Natural killer cell (primary cell): ENCODE measurements around the gene CEP170B. TPM values are rescaled to one million over a fixed set of nuclear protein-coding genes. Genes with fewer than 3 reads are reported as not detected.

Source experiments
- ATAC-seq, 3 donors: fragments of 150-1000 bp in 2 of 3; fragments of 200-7000 bp in 1 of 3; cut with Tn5 transposase; 1 replicate in 1 of 3; 2 replicates in 2 of 3; pipeline ENCODE4 v1.10.0; 2021; ENCODE audit warnings: mild to moderate bottlenecking in 2 of 3, moderate library complexity in 2 of 3
- DNase-seq, 2 donors: peaks; one replicate each; pipeline versions ENCODE4 v3.0.0 to v3.0.0-alpha.2; 2013 to 2021; ENCODE audit warnings: mixed read lengths in 1 of 2
- H3K27ac ChIP-seq: one replicate; pipeline ENCODE4 v1.5.1; 2013; ENCODE audit warnings: mild to moderate bottlenecking, low read length
- H3K27me3 ChIP-seq: one replicate; pipeline ENCODE4 v1.6.1; 2013; ENCODE audit warnings: low read length; ENCODE audit not compliant: control insufficient read depth, insufficient read depth
- H3K36me3 ChIP-seq: one replicate; pipeline ENCODE4 v1.6.1; 2013; ENCODE audit warnings: low read length; ENCODE audit not compliant: control insufficient read depth, insufficient read depth
- H3K4me1 ChIP-seq: one replicate; pipeline ENCODE4 v1.6.1; 2013; ENCODE audit warnings: low read length; ENCODE audit not compliant: control insufficient read depth, insufficient read depth
- H3K4me3 ChIP-seq: one replicate; pipeline ENCODE4 v1.5.1; 2013; ENCODE audit warnings: low read length
- H3K9me3 ChIP-seq: one replicate; pipeline ENCODE4 v1.6.1; 2013; ENCODE audit warnings: low read length; ENCODE audit not compliant: control insufficient read depth, insufficient read depth
- H3K27ac Mint-ChIP-seq, 2 donors: one replicate each; pipeline ENCODE4 v1.8.0; 2022; ENCODE audit warnings: mild to moderate bottlenecking in 2 of 2, mixed read lengths in 2 of 2, moderate library complexity in 1 of 2
- H3K27me3 Mint-ChIP-seq, 2 donors: one replicate each; pipeline ENCODE4 v1.8.0; 2022; ENCODE audit warnings: low read depth in 2 of 2, mixed read lengths in 2 of 2
- H3K36me3 Mint-ChIP-seq: one replicate; pipeline ENCODE4 v1.8.0; 2022; ENCODE audit warnings: mixed read lengths
- H3K4me1 Mint-ChIP-seq, 2 donors: one replicate each; pipeline ENCODE4 v1.8.0; 2022; ENCODE audit warnings: mixed read lengths in 2 of 2
- H3K4me3 Mint-ChIP-seq: one replicate; pipeline ENCODE4 v1.8.0; 2022; ENCODE audit warnings: mild to moderate bottlenecking, moderate library complexity, mixed read lengths
- H3K9me3 Mint-ChIP-seq, 2 donors: one replicate each; pipeline ENCODE4 v1.8.0; 2022; ENCODE audit warnings: mixed read lengths in 2 of 2
- WGBS: methylation state at CpG from one replicate; pipeline ENCODE4 v1.1.7; 2013; ENCODE audit warnings: missing lambda C conversion rate; ENCODE audit not compliant: insufficient coverage; 5-methylcytosine and 5-hydroxymethylcytosine counted together
- intact Hi-C: fragments of 100-400 bp; cut with micrococcal nuclease; formaldehyde crosslinking; loops from one replicate; pipeline ENCODE4 v1.14.2; 2022
- total RNA-seq, 4 donors: library from RNA; stranded (reverse); fragments of 120-200 nt in 1 of 4; gene quantifications; one replicate each; pipeline versions ENCODE4 v1.2.3 to v1.2.4, GENCODE V29; 2013 to 2022
- TF ChIP-seq, protein P1 (sequence below): fragments of 200-600 bp; IDR thresholded peaks from one replicate; pipeline ENCODE4 v1.8.0; 2022; ENCODE audit warnings: antibody characterized with exemption

CEP170B gene
- total RNA-seq, 3 donors from 2014 or later (not counting 1 experiment from before 2014, with no cell fraction given) = 0.24 to 0.72 (median 0.30) TPM

DNA sequence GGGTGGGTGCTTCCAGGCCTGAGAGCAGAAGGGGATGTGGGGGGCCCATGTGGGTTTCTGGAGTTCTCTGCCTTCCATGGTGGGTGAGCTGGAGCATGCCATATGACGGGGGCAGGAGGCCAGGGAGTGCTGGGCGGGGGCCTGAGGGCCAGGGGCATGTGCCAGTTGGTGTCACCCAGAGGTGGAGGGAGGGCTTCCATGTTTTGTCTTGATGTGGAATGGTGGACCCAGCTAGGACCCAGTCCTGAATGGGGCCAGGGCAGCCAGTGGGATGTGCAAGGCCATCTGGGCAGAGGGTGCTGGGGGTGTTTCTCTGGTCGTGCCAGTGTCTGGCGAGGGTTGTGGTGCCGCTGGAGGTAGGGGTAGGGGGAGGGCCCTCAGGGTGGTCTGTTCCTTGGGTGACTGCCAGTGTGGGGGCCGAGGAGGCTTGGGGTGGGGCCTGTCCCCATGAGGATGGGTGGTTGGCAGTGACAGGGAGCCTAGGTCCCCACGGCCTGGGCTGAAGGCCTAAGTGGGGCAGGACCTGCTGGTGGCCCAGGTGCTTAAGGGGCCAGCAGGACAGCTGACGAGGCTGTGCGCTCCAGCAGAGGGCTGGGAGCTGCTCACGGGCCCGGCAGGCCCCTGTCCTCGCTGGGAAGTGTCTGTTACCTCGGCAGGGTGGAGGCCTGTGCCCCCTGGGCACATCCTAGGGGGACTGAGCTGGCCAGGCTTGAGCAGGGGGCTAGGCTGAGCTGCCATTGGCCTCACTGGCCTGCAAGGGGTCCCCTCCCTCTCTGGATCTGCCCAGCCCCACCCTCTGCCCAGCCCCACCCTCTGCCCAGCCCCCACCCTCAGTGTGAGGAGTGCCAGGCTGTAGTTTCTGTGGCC lies 26.8 kb downstream of the CEP170B start:
- Histone ChIP-seq H3K4me3 (no peak overlapping the region), H3K36me3 (no peaks in the 10 kb centered on the region), H3K27ac (no peak overlapping the region), H3K4me1 (no peaks in the 10 kb centered on the region), H3K9me3 (no peaks in the 10 kb centered on the region), H3K27me3 (no peaks in the 10 kb centered on the region)
- ATAC-seq = no peak
- Mint-ChIP-seq H3K27ac (no peak overlapping the region), H3K9me3 (no peaks in the 10 kb centered on the region), H3K4me3 (no peak overlapping the region), H3K36me3 (no peaks in the 10 kb centered on the region), H3K27me3 (no peaks in the 10 kb centered on the region), H3K4me1 (no peaks in the 10 kb centered on the region)
- peak in 1 of 2 donors; percentile 14 for DNase-seq
- TF ChIP-seq, protein P1, sequence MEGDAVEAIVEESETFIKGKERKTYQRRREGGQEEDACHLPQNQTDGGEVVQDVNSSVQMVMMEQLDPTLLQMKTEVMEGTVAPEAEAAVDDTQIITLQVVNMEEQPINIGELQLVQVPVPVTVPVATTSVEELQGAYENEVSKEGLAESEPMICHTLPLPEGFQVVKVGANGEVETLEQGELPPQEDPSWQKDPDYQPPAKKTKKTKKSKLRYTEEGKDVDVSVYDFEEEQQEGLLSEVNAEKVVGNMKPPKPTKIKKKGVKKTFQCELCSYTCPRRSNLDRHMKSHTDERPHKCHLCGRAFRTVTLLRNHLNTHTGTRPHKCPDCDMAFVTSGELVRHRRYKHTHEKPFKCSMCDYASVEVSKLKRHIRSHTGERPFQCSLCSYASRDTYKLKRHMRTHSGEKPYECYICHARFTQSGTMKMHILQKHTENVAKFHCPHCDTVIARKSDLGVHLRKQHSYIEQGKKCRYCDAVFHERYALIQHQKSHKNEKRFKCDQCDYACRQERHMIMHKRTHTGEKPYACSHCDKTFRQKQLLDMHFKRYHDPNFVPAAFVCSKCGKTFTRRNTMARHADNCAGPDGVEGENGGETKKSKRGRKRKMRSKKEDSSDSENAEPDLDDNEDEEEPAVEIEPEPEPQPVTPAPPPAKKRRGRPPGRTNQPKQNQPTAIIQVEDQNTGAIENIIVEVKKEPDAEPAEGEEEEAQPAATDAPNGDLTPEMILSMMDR = no peak
- intact Hi-C loops = no loop called here
- WGBS = 73% methylated on average over 13 of the region's 13 CpGs

DNA sequence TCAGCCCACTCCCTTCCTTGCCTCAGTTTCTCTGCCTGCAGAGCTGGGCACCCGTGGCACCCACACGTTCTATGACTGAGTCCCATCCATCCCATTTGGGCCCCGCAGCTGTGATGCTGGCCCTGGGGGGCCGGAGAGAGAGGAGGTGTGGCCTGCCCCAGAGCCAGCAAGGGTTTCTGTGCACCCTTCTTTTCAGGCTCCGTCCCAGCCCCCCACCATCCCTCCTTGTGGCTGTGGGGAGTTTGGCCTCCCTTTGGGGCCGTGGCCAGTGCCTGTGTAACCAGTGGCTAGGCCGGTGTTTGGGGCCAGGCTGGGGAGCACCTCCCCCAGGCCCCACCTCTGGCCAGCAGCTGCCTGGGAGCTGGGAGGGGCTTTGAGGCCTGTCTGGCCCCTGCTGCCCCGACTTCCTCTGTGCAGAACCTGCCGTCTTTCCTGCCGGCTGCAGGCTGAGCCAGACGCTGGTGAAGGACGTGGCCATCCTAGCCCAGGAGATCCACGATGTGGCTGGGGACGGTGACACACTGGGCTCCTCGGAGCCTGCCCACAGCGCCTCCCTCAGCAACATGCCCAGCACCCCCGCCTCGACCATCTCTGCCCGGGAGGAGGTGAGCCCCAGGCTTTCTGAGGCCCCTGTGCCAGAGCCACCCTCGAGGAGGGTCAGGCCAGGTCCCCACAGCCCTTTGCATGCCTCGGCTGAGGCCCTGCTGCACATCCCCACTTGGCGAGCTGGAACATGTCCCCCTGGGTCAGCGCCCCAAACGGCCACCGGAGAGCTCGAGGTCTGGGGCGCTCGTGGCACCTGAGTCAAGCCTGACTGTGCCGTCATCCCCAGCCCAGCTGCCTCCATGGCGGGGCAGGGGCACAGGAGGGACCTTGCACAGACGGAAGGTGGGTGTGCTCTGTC lies 27.7 kb downstream of the CEP170B start:
- Histone ChIP-seq H3K36me3 (no peaks in the 10 kb centered on the region), H3K9me3 (no peaks in the 10 kb centered on the region), H3K27me3 (no peaks in the 10 kb centered on the region), H3K27ac (no peak overlapping the region), H3K4me3 (no peak overlapping the region), H3K4me1 (no peaks in the 10 kb centered on the region)
- no peak overlapping the region for H3K4me3 Mint-ChIP-seq
- no peaks in the 10 kb centered on the region for H3K4me1 Mint-ChIP-seq
- no peaks in the 10 kb centered on the region for H3K36me3 Mint-ChIP-seq
- WGBS = 68% methylated on average over 31 of the region's 31 CpGs
- TF ChIP-seq, protein P1 = no peak
- H3K9me3 Mint-ChIP-seq = no peaks in the 10 kb centered on the region
- ATAC-seq = no peak
- peak in 1 of 2 donors; percentile 14 for DNase-seq
- H3K27ac Mint-ChIP-seq = no peak overlapping the region
- intact Hi-C loops = no loop called here
- no peaks in the 10 kb centered on the region for H3K27me3 Mint-ChIP-seq

DNA sequence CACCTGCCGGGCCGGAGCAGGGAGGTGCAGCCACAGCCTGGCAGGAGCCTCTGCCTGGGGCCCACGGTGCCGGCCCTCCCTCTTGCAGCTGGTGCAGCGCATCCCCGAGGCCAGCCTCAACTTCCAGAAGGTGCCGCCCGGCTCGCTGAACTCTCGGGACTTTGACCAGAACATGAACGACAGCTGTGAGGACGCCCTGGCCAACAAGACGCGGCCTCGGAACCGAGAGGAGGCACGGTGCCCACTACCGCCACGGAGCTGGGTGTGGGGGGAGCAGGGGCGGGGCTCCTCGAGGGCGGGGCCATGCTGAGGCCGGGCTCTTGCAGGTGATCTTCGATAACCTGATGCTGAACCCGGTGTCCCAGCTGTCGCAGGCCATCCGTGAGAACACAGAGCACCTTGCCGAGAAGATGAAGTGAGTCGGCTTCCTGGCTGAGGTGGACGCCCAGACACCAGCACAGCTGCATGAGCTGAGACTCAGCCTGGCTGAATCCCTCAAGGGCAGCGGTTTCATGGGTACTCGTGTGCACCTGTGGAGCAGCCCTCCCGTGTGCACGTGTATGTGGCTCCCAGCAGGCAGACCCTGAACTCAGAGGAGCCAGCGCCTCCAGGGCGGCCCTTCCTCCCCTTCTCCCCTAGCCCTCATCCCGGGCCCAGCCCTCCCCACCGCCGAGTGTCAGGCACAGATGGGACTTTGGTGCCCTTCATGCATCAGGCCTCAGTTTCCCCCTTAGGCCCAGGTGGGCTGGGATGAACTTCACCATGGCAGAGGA lies 28.6 kb downstream of the CEP170B start:
- H3K27ac Mint-ChIP-seq = no peak overlapping the region

More for the DNA sequence above, 28.6 kb downstream of the CEP170B start:
- Mint-ChIP-seq H3K9me3 (no peaks in the 10 kb centered on the region), H3K4me3 (no peak overlapping the region), H3K27me3 (no peaks in the 10 kb centered on the region), H3K36me3 (no peaks in the 10 kb centered on the region), H3K4me1 (no peaks in the 10 kb centered on the region)
- H3K4me1 ChIP-seq = no peaks in the 10 kb centered on the region
- no peak overlapping the region for H3K27ac ChIP-seq
- H3K36me3 ChIP-seq = no peaks in the 10 kb centered on the region
- H3K27me3 ChIP-seq = no peaks in the 10 kb centered on the region
- intact Hi-C loops = no loop called here
- H3K9me3 ChIP-seq = no peaks in the 10 kb centered on the region
- WGBS = 85% methylated on average over 39 of the region's 39 CpGs
- no peak overlapping the region for H3K4me3 ChIP-seq
- DNase-seq (peak; percentile 2 to 11), ATAC-seq (no peak)
- TF ChIP-seq, protein P1 = no peak
